ENCODE measurements around the gene CTNNBL1. TPM values are rescaled to one million over a fixed set of nuclear protein-coding genes. Genes with fewer than 3 reads are reported as not detected.

Gene CTNNBL1
- total RNA-seq, 1 donor from 2014 or later = 33.3 TPM

DNA sequence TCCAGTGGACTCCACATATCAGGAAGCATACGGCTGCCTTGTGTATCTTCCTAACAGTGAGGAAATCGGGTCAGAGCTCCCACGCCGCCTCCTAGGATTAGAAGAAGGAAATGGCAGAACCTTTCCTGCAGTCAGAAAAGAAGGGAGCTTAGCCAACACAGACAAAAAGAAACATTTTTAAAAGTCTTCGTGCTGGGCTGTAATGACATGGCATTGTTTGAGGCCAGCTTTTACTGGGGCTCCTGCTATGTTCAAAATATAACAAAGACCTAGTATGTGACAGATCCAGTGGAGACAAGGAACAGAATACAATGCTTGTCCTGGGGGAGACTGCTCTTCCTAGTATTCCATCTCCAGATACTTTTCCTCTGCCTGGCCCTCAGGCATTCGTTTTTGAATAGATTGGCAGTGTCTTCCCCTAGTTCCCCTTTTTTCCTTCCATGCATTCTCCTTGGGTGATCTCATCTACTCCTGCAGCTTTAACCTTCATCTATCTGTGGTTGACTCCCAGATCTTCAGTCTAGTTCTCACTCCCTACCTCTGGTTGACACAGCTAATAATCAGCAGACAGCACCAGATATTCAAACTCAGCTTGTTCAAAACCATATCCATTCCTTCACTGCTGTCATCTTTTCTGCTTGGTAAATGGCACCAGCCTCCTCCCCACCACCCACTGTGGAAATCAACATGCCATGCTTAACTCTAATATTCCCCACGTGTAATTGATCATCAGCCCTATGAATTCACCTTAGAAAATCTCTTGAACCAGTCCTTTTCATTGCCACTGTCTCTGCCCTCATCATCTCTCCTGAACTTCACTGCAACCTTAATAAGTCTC is 114.6 kb downstream of the CTNNBL1 start:
- no peaks in the 10 kb centered on the region for H3K4me1 ChIP-seq
- H3K27me3 ChIP-seq = no peaks in the 10 kb centered on the region
- H3K4me3 ChIP-seq = no peak overlapping the region
- no peak for TF ChIP-seq CTCF (IDR thresholded peaks at IDR 0.05)
- no peak overlapping the region for H3K27ac ChIP-seq
- intact Hi-C loops (cut with DNase I) = no loop called here
- no peaks in the 10 kb centered on the region for H3K9me3 ChIP-seq
- DNase-seq (ENCODE audit: low spot score in 2 of 2) = no peak
- peaks cover 17 to 26% of the 10 kb centered on the region in 2 donors for H3K36me3 ChIP-seq

- H3K4me3 ChIP-seq = no peak overlapping the region
- intact Hi-C loops (cut with DNase I) = loop anchor here (10.0 kb wide), 1 partner anchor 65 kb away; no protein-coding TSS in a partner anchor
- no peak for TF ChIP-seq CTCF (IDR thresholded peaks at IDR 0.05)
- DNase-seq (ENCODE audit: low spot score in 2 of 2) = no peak
- H3K36me3 ChIP-seq = peaks cover 5 to 24% of the 10 kb centered on the region in 2 donors
- H3K27me3 ChIP-seq = no peaks in the 10 kb centered on the region
- H3K4me1 ChIP-seq = no peaks in the 10 kb centered on the region
- H3K27ac ChIP-seq = no peak overlapping the region
- no peaks in the 10 kb centered on the region for H3K9me3 ChIP-seq
Observed at GRCh38 chr20:37810027-37810426, 116.2 kb downstream of the CTNNBL1 start.

DNA sequence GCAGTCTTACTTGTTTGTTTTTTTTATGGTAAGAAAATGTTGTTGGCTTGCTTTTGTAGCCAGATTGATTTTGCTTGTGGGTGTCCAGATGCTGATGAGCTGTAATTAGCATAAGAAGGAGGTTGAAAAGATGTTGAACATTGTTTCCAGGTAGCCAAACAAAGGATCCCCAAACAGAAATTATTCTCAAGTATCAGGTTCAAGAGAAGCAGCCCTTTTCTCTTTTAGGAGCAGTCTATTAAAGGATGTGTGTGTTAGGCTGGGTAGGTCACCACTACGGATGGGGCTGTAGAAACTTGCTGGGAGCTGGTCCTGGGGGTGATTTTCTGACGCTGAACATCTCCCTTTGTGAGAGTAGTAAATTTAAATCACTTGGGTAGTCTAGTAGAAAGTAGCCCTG is 122.2 kb downstream of the CTNNBL1 start:
- H3K27ac ChIP-seq = no peak overlapping the region

DNA sequence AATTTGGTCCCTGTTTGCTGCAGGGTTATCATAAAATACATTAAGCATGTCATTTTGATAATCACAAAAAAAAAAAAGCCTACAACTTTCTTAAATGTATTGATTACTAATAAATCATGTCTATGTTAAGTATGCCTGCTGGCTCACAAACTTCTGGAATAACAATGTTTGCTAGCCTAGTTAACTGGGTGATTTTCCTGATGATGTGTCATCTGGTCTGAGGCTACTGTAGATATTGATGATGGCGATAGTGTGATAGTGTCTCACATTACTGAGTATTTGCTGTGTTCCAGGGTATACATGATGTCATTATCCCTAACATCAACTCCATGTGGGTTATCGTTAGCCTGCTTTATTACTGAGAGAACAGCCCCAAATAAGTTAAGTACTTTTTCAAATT is 122.9 kb downstream of the CTNNBL1 start:
- TF ChIP-seq CTCF (IDR thresholded peaks at IDR 0.05) = no peak
- no peak overlapping the region for H3K4me3 ChIP-seq
- intact Hi-C loops (cut with DNase I) = loop anchor here (10.0 kb wide), 1 partner anchor 58 kb away; no protein-coding TSS in a partner anchor
- no peaks in the 10 kb centered on the region for H3K9me3 ChIP-seq
- no peak overlapping the region for H3K27ac ChIP-seq
- H3K36me3 ChIP-seq = no peaks in the 10 kb centered on the region
- H3K4me1 ChIP-seq = no peaks in the 10 kb centered on the region
- no peaks in the 10 kb centered on the region for H3K27me3 ChIP-seq
- DNase-seq (ENCODE audit: low spot score in 2 of 2) = no peak

More for the DNA sequence above, 122.2 kb downstream of the CTNNBL1 start:
- Histone ChIP-seq H3K27me3 (no peaks in the 10 kb centered on the region), H3K4me3 (no peak overlapping the region), H3K4me1 (no peaks in the 10 kb centered on the region), H3K9me3 (no peaks in the 10 kb centered on the region), H3K36me3 (peaks cover 0 to 4% of the 10 kb centered on the region in 2 donors)
- intact Hi-C loops (cut with DNase I) = loop anchor here (10.0 kb wide), 1 partner anchor 59 kb away; no protein-coding TSS in a partner anchor
- TF ChIP-seq CTCF (IDR thresholded peaks at IDR 0.05) = no peak
- no peak for DNase-seq (ENCODE audit: low spot score in 2 of 2)

DNA sequence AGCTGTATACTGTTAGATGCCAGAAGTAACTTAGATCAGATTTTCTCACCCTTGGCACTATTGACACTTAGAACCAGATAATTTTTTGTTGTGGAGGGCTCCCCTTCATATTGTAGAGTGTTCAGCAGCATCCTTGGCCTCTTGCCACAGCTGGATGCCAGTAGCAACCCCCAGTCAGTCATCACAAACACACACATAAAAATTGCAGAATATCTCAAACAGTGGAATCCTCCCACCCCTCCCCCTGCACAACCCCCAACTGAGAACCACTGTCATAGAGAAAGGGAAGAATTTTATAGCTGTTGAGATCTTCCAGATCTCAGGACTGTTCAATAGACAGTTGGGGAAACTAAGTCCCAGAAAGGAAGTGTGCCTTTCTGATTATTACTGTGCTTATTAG is 127.9 kb downstream of the CTNNBL1 start:
- H3K9me3 ChIP-seq = no peaks in the 10 kb centered on the region
- H3K27ac ChIP-seq = no peak overlapping the region
- H3K4me3 ChIP-seq = no peak overlapping the region
- TF ChIP-seq CTCF (IDR thresholded peaks at IDR 0.05) = no peak
- no peak for DNase-seq (ENCODE audit: low spot score in 2 of 2)
- H3K4me1 ChIP-seq = no peaks in the 10 kb centered on the region
- intact Hi-C loops (cut with DNase I) = no loop called here
- peaks cover 0 to 3% of the 10 kb centered on the region in 2 donors for H3K36me3 ChIP-seq
- H3K27me3 ChIP-seq = no peaks in the 10 kb centered on the region
